T-helper 1 cell treated with Interleukin-12 subunit alpha and Interleukin-12 subunit beta and Interleukin-4 antibody, amounts not matched to agents 30 ng/mL and 1 ng/mL, for 36 hours (primary cell): Measurements from ENCODE around the gene SLC25A47. TPM values are rescaled to one million over a fixed set of nuclear protein-coding genes. Genes with fewer than 3 reads are reported as not detected.

Source experiments
- intact Hi-C: fragments of 100-400 bp; cut with micrococcal nuclease; formaldehyde crosslinking; loops from one replicate; pipeline ENCODE4 v1.15.1; 2024
- total RNA-seq: library from RNA; stranded (reverse); gene quantifications from 2 replicates; pipeline ENCODE4 v1.2.3, GENCODE V29; 2022

The SLC25A47 gene
- total RNA-seq, 1 donor from 2014 or later, result not detected

DNA sequence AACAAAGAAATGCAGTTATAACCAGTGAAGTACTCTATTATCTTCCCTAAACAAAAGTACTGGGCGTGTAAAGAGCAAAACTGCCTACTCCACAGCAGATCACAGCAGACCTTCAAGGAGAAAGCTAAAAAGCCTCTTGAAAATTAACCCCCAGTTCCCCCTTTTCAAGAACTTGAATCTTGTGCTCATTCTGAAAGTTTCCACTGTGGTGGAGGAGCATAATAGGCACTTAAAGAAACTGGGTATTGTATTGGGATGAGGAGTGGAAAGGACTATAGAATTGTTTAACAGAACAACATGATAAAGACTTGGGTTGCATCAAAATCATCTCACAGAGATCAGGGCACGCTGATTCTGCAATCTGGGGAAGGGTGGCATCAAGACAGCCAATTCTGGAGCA is 51.1 kb downstream of the SLC25A47 start:
- intact Hi-C loops, result loop anchor here (2.0 to 10.0 kb wide), 3 partner anchors 15 to 1441 kb away; partner anchors contain the start of gene PPP2R5C

DNA sequence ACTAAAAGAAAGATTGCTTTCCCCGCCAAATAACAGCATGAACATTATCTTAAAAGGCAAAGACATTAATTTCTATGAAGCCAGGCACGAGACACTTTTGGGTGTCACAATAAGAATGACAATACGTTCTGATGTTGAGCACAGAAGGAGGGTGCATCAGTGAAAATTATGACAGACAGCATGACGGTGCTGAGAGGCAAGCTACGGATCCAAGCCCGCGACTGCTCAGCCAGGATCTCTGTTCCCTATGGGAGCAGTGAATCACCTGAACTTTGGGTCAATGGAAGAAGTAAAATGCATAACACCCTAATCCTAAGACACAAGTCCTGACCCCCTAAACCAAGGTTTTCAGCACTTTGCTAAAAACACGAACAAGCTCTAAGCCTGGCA is 51.7 kb downstream of the SLC25A47 start:
- intact Hi-C loops, result loop anchor here (1.0 to 10.0 kb wide), 9 partner anchors 16 to 1440 kb away; partner anchors contain the start of genes CCDC85C, CYP46A1 and PPP2R5C

DNA sequence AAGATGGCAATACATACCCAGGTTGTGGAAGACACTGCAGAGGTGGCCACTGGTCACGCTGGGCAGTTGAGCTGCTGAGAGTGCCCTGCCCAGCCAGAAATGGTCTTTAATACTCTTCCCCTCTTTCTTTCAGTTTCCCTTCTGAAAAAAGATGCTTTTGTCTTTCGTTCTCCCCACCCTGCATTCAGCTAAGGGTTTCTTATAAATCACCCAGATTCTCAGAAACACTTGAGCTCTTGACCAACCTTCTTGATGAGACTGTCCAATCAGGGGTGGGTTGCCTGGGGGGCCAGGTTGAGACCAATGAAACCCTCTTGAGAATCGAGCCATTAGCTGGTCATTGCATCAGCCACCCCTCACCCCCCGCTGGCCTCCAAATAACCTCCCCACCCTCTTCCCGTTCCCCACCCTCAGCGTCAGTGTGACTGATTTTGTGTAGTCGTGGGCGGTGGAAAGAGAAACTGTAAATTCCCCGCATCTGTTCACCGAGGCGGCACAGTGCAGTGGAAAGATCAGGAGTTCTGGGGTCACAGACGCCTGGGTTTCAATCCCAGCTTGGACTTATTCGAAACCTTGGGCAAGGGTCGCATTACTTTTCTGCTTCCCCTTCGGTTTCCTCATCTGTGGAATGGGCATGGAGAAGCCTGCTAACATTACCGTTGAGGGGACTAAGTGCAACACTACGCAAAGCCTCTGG is 52.3 kb downstream of the SLC25A47 start:
- intact Hi-C loops, result loop anchor here (1.0 to 10.0 kb wide), 8 partner anchors 17 to 1439 kb away; partner anchors contain the start of genes CCDC85C and CYP46A1

DNA sequence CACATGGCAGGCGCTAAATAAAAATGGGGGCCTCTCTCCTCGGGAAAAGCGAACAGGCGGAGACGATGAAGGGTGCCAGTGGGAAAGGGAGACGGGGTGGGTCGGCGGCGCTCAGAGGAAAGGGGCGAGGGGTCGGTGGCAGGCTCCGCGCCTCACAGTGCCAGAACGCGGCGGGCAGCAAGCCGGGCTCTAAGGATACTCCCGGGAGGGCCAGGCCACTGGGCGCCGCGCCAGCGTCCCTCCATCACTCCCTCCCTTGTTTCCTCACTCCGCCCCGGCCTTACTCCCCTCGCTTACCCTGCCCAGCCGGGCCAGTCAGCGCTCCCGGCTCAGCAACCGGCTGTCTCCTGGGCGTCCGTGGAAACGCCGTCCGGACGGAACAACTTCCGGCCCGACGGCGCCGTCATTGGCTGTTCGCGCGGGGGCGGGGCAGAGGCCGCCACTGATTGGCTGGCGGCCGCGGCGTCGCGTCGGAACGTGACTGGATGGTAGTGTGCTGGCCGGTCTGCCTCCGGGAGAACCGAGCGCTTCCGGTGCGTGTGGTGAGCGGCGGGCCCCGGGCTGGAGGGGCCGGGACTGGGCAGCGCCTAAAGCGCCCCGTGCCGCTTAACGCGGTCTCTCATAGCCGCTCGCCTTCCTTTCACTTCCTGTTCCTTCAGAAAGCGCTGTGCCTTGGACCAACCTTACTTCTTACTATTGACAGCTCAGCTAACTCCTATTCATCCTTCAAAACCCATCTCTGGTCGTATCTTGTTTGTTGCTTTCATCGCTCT is 53.0 kb downstream of the SLC25A47 start, which contains the start of gene WDR25:
Gene WDR25 (plus strand): TSS at position 523 of the 773 bp plus-strand sequence.
- intact Hi-C loops, result loop anchor here (1.0 to 10.0 kb wide), 12 partner anchors 17 to 1439 kb away; partner anchors contain the start of genes CCDC85C, CCNK, CYP46A1 and SETD3

DNA sequence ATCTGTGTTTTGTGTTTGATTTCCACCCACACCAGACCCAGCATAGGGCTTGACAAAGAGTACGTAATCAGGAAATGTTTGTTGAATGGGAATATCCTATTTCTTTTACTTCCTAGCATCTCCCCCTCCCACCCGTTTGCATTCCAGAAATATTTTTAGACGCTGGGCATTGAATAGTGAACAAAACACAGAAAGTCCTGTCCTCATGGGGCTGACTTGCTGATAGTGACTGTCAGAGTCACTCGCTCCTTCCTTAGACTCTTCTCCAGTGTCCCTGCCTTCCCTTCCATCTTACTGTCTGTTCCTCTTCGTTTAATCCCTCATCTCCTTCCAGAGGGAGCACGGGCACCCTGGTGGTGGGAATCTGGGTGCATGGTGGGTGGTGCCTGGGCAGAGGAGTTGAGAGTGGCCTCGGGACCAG is 53.6 kb downstream of the SLC25A47 start:
- intact Hi-C loops, result loop anchor here (1.0 to 10.0 kb wide), 10 partner anchors 58 to 1438 kb away; partner anchors contain the start of genes CCDC85C, CCNK, CYP46A1 and SETD3

Other genes with a start within 250 kb of the SLC25A47 start
- gene DEGS2, start 163.7 kb upstream of the SLC25A47 start, total RNA-seq, result not detected in 2 replicates
- 101 TPM in 2 replicates for gene YY1, start 84.2 kb upstream of the SLC25A47 start, total RNA-seq
- 13.2 and 16.1 TPM in 2 replicates for gene SLC25A29, start 16.9 kb upstream of the SLC25A47 start, total RNA-seq
- gene WDR25, start 53.1 kb downstream of the SLC25A47 start, total RNA-seq, result 10.4 and 12.1 TPM in 2 replicates